HepG2 (cell line): ENCODE measurements around the gene SURF1.

Experiments used
- DNMT1 ChIP-seq: sonication (generic); formaldehyde crosslinking; IDR thresholded peaks from 2 replicates; pipeline ENCODE4 v1.5.1; 2020; ENCODE audit warnings: mild to moderate bottlenecking, missing genetic modification reagents
- NR3C1 ChIP-seq: sonication (generic); formaldehyde crosslinking; IDR thresholded peaks from 2 replicates; pipeline ENCODE4 v1.4.0; 2020; ENCODE audit warnings: missing genetic modification reagents
- TAF1 ChIP-seq: sonication (generic); formaldehyde crosslinking; IDR thresholded peaks from 2 replicates; pipeline ENCODE4 v1.4.0; 2020; ENCODE audit warnings: missing genetic modification reagents
- ZNF782 ChIP-seq: sonication (generic); formaldehyde crosslinking; IDR thresholded peaks from 2 replicates; pipeline ENCODE4 v1.4.0; 2020; ENCODE audit warnings: missing genetic modification reagents, mild to moderate bottlenecking, borderline replicate concordance
- TF ChIP-seq, protein P1 (sequence below): IDR thresholded peaks from 2 replicates; pipeline ENCODE4 v1.6.1; 2016; ENCODE audit warnings: missing compliant biosample characterization, missing genetic modification reagents, borderline replicate concordance
- TF ChIP-seq, protein P2 (sequence below): sonication (generic); formaldehyde crosslinking; IDR thresholded peaks from 2 replicates; pipeline ENCODE4 v1.4.0; 2020; ENCODE audit warnings: missing genetic modification reagents; ENCODE audit errors: not compliant biosample characterization

DNA sequence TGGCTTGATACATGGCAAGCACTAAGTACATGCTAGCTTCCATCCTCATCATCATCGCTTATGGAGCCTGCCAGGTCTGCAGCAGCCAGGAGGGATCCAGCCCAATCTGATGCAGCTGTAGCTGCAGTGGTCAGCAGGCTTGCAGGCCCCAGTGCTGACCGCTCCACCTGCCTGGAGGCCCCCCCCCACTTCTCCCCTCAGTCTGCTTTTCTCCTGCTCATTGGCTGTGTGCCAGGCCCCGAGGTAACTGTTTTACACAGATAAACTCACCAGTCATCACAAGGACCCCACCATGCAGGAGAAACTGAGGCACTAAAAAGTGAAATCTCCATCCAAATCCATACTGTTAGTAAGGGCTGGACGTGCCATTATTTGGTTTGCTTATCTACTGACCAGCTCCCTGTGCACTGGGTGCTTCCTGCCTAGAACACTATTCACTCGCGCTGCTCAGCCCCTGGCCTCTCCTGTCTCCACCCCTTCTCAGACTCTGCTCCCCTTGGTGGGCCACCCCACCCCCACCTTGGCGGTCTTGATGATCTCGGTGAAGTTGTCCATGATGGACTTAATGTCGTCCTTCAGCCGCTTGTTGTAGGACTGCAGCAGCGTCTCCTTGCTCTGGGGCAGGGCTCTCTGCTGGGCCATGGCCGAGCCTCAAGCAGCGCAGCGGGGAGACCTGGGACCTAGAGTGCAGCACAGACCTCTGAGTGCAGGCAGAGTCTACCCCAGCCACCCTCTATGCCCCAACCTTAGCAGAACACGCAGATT is 10.1 kb downstream of the SURF1 start:
- TF ChIP-seq, protein P1, sequence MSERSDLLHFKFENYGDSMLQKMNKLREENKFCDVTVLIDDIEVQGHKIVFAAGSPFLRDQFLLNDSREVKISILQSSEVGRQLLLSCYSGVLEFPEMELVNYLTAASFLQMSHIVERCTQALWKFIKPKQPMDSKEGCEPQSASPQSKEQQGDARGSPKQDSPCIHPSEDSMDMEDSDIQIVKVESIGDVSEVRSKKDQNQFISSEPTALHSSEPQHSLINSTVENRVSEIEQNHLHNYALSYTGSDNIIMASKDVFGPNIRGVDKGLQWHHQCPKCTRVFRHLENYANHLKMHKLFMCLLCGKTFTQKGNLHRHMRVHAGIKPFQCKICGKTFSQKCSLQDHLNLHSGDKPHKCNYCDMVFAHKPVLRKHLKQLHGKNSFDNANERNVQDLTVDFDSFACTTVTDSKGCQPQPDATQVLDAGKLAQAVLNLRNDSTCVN (CRISPR knock-in tag) = no peak
- TF ChIP-seq, protein P2, sequence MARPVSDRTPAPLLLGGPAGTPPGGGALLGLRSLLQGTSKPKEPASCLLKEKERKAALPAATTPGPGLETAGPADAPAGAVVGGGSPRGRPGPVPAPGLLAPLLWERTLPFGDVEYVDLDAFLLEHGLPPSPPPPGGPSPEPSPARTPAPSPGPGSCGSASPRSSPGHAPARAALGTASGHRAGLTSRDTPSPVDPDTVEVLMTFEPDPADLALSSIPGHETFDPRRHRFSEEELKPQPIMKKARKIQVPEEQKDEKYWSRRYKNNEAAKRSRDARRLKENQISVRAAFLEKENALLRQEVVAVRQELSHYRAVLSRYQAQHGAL (CRISPR knock-in tag) = no peak
- TF ChIP-seq DNMT1 (CRISPR knock-in tag) (no peak), TAF1 (CRISPR knock-in tag) (no peak), NR3C1 (CRISPR knock-in tag) (no peak), ZNF782 (CRISPR knock-in tag) (no peak)
